ENCODE measurements around the gene EVI5.

GRCh38 chr1:92721886-92722285, 63.0 kb downstream of the EVI5 start:
- TF ChIP-seq CTCF (IDR thresholded peaks at IDR 0.05; ENCODE audit: insufficient read depth, low read depth, low read length), result no peak
- no peak for TF ChIP-seq EZH2 (IDR thresholded peaks at IDR 0.05; ENCODE audit: insufficient read depth, low read length)
